Activated CD8-positive, alpha-beta memory T cell treated with anti-CD3 and anti-CD28 coated beads, Interleukin-2, amount 10 ng/mL, durations not matched to agents 7 days and 5 days (primary cell): ENCODE results near the gene MYZAP. TPM values are rescaled to one million over a fixed set of nuclear protein-coding genes. Genes with fewer than 3 reads are reported as not detected.

ENCODE experiments used
- ATAC-seq: fragments of 150-1000 bp; cut with Tn5 transposase; one replicate; pipeline ENCODE4 v1.10.0; 2021; ENCODE audit warnings: moderate library complexity
- CTCF ChIA-PET: fragments of 350-600 bp; sonication (Branson Sonifier 250); formaldehyde crosslinking; loops from one replicate; lab custom pipeline; 2021; ENCODE audit warnings: antibody characterized with exemption; lab: Charles Lee
- DNase-seq: peaks from one replicate; pipeline ENCODE4 v3.0.0-alpha.2; 2020
- H3K27ac Mint-ChIP-seq: one replicate; pipeline ENCODE4 v1.8.0; 2021; ENCODE audit warnings: mild to moderate bottlenecking, mixed read lengths
- H3K27me3 Mint-ChIP-seq: one replicate; pipeline ENCODE4 v1.8.0; 2021; ENCODE audit warnings: mixed read lengths
- H3K36me3 Mint-ChIP-seq: one replicate; pipeline ENCODE4 v1.8.0; 2021; ENCODE audit warnings: mild to moderate bottlenecking, mixed read lengths
- H3K4me1 Mint-ChIP-seq: one replicate; pipeline ENCODE4 v1.8.0; 2021; ENCODE audit warnings: mixed read lengths
- H3K4me3 Mint-ChIP-seq: one replicate; pipeline ENCODE4 v1.8.0; 2021; ENCODE audit warnings: mild to moderate bottlenecking, moderate library complexity, mixed read lengths
- H3K9me3 Mint-ChIP-seq: one replicate; pipeline ENCODE4 v1.8.0; 2022; ENCODE audit warnings: low read depth, mixed read lengths
- total RNA-seq, 2 experiments: library from RNA; stranded (reverse); gene quantifications; one replicate each; pipeline ENCODE4 v1.2.3, GENCODE V29; 2021

The MYZAP gene
- total RNA-seq, 2 experiments from 2014 or later, result not detected

DNA sequence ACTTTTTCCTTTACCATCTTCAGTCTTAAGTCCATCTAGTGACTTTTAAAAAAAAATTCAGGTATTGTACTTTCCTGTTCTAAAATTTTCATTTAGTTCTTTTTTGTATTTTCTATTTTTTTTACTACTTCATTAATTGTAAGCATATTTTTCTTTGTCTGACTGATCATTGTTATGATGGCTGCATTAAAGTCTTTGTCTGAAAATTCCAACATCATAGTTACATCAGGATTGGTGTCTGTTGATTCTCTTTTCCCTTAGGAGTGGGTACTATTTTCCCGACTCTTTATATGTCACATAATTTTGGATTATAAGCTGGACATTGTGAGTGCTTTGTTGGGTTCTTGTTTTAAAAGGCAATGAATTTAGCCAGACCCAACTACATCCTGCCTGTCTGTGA lies 79.9 kb downstream of the MYZAP start:
- no peak for DNase-seq
- no peak overlapping the region for H3K27ac Mint-ChIP-seq
- no peak for ATAC-seq
- H3K36me3 Mint-ChIP-seq, result no peaks in the 10 kb centered on the region
- H3K4me1 Mint-ChIP-seq, result no peaks in the 10 kb centered on the region
- peaks cover 58% of the 10 kb centered on the region for H3K27me3 Mint-ChIP-seq
- no peak overlapping the region for H3K4me3 Mint-ChIP-seq
- CTCF ChIA-PET, result no interaction called here
- no peaks in the 10 kb centered on the region for H3K9me3 Mint-ChIP-seq

GRCh38 chr15:57675481-57676181 lies 83.9 kb downstream of the MYZAP start:
- peaks cover 6% of the 10 kb centered on the region for H3K4me1 Mint-ChIP-seq
- peaks cover 27% of the 10 kb centered on the region for H3K27me3 Mint-ChIP-seq
- H3K4me3 Mint-ChIP-seq, result no peak overlapping the region
- no peaks in the 10 kb centered on the region for H3K9me3 Mint-ChIP-seq
- H3K36me3 Mint-ChIP-seq, result no peaks in the 10 kb centered on the region
- no peak overlapping the region for H3K27ac Mint-ChIP-seq
- no peak for ATAC-seq
- no peak for DNase-seq
- CTCF ChIA-PET, result no interaction called here

- H3K4me3 Mint-ChIP-seq, result no peak overlapping the region
- DNase-seq (no peak), ATAC-seq (no peak)
- H3K36me3 Mint-ChIP-seq, result no peaks in the 10 kb centered on the region
- no peak overlapping the region for H3K27ac Mint-ChIP-seq
- CTCF ChIA-PET, result no interaction called here
- peaks cover 8% of the 10 kb centered on the region for H3K4me1 Mint-ChIP-seq
- H3K9me3 Mint-ChIP-seq, result no peaks in the 10 kb centered on the region
- H3K27me3 Mint-ChIP-seq, result peaks cover 21% of the 10 kb centered on the region
Measured at GRCh38 chr15:57676585-57676984, 84.9 kb downstream of the MYZAP start.

GRCh38 chr15:57677204-57677603 lies 85.5 kb downstream of the MYZAP start:
- ATAC-seq (no peak), DNase-seq (no peak)
- H3K4me1 Mint-ChIP-seq, result peaks cover 8% of the 10 kb centered on the region
- CTCF ChIA-PET, result interaction anchor here (1.3 kb wide), 1 partner anchor 14 kb away, joined by 4 read pairs; no protein-coding TSS in a partner anchor
- H3K9me3 Mint-ChIP-seq, result no peaks in the 10 kb centered on the region
- peaks cover 15% of the 10 kb centered on the region for H3K27me3 Mint-ChIP-seq
- no peaks in the 10 kb centered on the region for H3K36me3 Mint-ChIP-seq
- no peak overlapping the region for H3K4me3 Mint-ChIP-seq
- no peak overlapping the region for H3K27ac Mint-ChIP-seq

DNA sequence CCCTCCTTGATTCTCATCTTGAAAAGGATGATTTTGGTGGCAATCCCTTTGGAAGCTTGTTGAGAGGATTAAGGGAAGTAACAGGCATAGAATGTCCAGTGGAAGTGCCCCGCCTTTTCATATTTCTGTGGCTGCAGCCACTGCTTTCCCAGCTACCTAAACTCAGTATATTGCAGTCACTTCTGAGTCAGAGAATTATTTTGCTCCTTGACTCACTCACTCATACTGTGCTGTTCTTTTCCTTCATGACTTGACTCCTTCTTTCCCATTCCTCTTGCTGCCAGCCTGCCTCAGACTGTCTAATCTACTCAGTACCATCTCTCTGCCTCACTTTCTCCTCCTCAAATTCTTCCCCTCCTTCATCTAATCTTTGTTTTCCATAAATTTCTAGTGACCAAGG lies 88.3 kb downstream of the MYZAP start:
- CTCF ChIA-PET, result interaction anchor here (1.4 to 1.8 kb wide), 2 partner anchors 17 to 120 kb away, joined by 3 to 4 read pairs; no protein-coding TSS in a partner anchor
- DNase-seq (no peak), ATAC-seq (no peak)
- H3K27ac Mint-ChIP-seq, result no peak overlapping the region
- no peaks in the 10 kb centered on the region for H3K9me3 Mint-ChIP-seq
- H3K27me3 Mint-ChIP-seq, result peaks cover 6% of the 10 kb centered on the region
- H3K4me1 Mint-ChIP-seq, result peaks cover 8% of the 10 kb centered on the region
- H3K4me3 Mint-ChIP-seq, result no peak overlapping the region
- H3K36me3 Mint-ChIP-seq, result no peaks in the 10 kb centered on the region

DNA sequence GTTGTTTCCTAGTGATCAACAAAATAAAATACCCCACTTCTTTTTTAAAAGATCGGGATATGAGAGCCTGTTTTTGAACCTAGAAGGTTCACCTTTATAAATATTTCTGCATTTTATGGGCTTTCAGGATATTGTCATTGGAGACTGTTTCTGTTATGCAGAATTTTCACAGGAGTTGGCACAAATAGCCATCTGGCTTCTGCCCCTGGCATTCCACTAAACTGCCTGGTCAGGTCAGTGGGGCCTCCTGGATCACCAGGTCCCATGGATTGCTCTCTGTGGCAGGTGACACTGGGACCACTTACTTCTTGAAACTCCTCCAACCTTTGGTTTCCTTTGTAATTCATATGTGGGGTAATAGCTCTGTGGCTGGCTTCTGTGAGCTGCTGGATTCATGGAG lies 89.3 kb downstream of the MYZAP start:
- Mint-ChIP-seq H3K27me3 (peaks cover 3% of the 10 kb centered on the region), H3K36me3 (no peaks in the 10 kb centered on the region), H3K4me1 (peaks cover 8% of the 10 kb centered on the region), H3K9me3 (no peaks in the 10 kb centered on the region), H3K27ac (no peak overlapping the region), H3K4me3 (no peak overlapping the region)
- DNase-seq (no peak), ATAC-seq (no peak)
- CTCF ChIA-PET, result interaction anchor here (1.2 to 1.8 kb wide), 3 partner anchors 13 to 121 kb away, joined by 3 to 4 read pairs (median 3); no protein-coding TSS in a partner anchor

GRCh38 chr15:57683481-57683880 lies 91.8 kb downstream of the MYZAP start:
- no peaks in the 10 kb centered on the region for H3K27me3 Mint-ChIP-seq
- peaks cover 8% of the 10 kb centered on the region for H3K4me1 Mint-ChIP-seq
- no peak overlapping the region for H3K27ac Mint-ChIP-seq
- ATAC-seq, result no peak
- DNase-seq, result no peak
- no peaks in the 10 kb centered on the region for H3K36me3 Mint-ChIP-seq
- no peaks in the 10 kb centered on the region for H3K9me3 Mint-ChIP-seq
- CTCF ChIA-PET, result no interaction called here
- H3K4me3 Mint-ChIP-seq, result no peak overlapping the region

DNA sequence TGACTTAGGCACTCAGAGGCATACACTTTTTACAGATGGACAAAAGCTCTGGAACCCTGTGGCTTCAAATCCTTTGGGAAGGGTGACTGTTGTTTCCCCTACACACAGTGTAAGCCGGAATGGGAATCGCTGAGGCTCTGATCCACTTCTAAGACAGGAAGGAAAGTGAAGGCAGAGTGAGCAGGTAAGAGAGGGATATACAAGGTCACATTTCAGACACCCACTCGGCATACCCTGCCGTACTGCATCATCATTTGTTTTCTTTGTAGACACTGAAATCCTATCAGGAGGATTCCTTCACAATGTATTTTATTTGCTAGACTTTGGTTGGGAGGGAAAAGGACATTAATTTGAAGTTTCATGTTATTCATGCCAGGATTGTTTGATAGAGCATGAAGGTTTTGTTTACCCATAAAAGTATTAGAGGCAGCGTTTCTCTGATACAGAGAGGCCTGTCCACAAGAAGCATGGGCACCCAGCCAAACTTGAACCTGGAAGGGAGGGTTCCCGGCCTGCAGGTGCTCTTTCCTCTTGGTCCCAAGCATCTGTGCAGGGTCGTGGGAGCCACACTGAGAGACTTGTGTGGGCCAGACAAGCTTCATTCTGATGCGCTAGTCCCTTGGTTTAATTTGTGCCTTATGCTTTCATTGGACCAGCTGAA lies 92.9 kb downstream of the MYZAP start:
- Mint-ChIP-seq H3K9me3 (no peaks in the 10 kb centered on the region), H3K4me3 (no peak overlapping the region), H3K27ac (no peak overlapping the region), H3K36me3 (no peaks in the 10 kb centered on the region), H3K4me1 (peaks cover 8% of the 10 kb centered on the region), H3K27me3 (no peaks in the 10 kb centered on the region)
- ATAC-seq (no peak), DNase-seq (no peak)
- CTCF ChIA-PET, result no interaction called here

DNA sequence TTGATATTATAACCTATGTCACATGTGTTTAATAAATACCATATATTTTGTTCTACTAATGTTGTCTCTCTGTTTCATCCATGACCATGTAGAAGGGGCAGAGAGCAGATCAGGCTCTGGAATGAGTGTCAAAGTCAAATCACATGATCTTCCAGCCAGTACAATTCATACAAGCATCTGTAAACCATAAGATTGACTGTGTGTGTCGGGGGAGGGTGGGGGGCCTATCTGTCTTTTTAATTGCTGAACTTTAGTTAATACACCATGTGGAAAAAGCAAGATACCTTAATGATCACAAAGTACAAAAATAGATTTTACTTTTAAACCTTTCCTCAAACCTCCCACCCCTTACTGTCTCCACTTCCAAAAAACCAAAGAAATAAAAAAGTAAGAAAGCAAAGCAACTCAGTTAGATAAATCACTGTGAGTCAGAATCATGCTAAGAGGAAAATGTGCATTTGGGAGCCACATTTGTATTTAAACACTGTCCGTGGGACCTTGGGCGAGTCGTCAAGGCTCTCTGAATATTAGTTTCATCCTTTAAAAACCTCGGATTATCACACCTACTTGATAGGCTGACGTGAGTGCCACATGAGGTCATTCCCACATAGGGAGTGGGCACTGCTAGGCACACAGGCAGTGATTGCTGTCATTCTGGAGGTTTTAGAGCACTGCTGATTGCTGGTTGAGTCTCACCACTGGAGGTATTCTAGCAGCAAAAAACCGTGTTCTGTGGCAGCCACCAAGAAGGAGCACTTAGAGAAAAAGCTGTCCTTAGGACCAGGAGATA lies 93.8 kb downstream of the MYZAP start:
- ATAC-seq, result no peak
- peaks cover 3% of the 10 kb centered on the region for H3K4me1 Mint-ChIP-seq
- CTCF ChIA-PET, result no interaction called here
- H3K27ac Mint-ChIP-seq, result no peak overlapping the region
- no peak for DNase-seq
- H3K4me3 Mint-ChIP-seq, result no peak overlapping the region
- H3K9me3 Mint-ChIP-seq, result no peaks in the 10 kb centered on the region
- H3K36me3 Mint-ChIP-seq, result no peaks in the 10 kb centered on the region
- H3K27me3 Mint-ChIP-seq, result no peaks in the 10 kb centered on the region

DNA sequence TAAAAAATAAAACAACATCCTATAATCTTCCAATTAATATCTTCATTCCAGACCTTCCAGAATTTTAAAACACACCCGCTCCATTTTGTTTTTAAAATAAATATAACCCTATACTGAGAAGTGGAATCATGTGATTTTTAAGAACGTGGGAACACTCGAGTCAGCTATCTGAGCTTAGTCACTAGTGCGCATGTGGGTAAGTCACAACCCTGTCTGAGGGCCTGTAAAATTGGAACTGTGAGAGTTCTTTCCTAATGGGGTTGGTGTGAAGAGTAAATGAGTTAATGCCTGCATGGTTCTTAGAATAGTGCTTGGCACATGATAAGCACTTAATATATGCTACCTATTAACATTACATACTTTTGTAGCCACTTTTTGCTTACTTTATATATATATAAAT lies 95.0 kb downstream of the MYZAP start:
- CTCF ChIA-PET, result no interaction called here
- DNase-seq (no peak), ATAC-seq (no peak)
- Mint-ChIP-seq H3K4me1 (no peaks in the 10 kb centered on the region), H3K4me3 (no peak overlapping the region), H3K9me3 (no peaks in the 10 kb centered on the region), H3K27me3 (no peaks in the 10 kb centered on the region), H3K27ac (no peak overlapping the region), H3K36me3 (no peaks in the 10 kb centered on the region)

GRCh38 chr15:57690341-57690966 lies 98.8 kb downstream of the MYZAP start:
- ATAC-seq (no peak), DNase-seq (no peak)
- Mint-ChIP-seq H3K4me3 (no peak overlapping the region), H3K4me1 (peaks cover 4% of the 10 kb centered on the region), H3K27ac (no peak overlapping the region), H3K9me3 (no peaks in the 10 kb centered on the region), H3K36me3 (no peaks in the 10 kb centered on the region), H3K27me3 (peaks cover 2% of the 10 kb centered on the region)
- CTCF ChIA-PET, result no interaction called here

GRCh38 chr15:57691082-57691481 lies 99.4 kb downstream of the MYZAP start:
- Mint-ChIP-seq H3K9me3 (no peaks in the 10 kb centered on the region), H3K36me3 (no peaks in the 10 kb centered on the region), H3K4me1 (peaks cover 4% of the 10 kb centered on the region), H3K4me3 (no peak overlapping the region), H3K27ac (no peak overlapping the region), H3K27me3 (peaks cover 6% of the 10 kb centered on the region)
- ATAC-seq, result no peak
- CTCF ChIA-PET, result no interaction called here
- no peak for DNase-seq

DNA sequence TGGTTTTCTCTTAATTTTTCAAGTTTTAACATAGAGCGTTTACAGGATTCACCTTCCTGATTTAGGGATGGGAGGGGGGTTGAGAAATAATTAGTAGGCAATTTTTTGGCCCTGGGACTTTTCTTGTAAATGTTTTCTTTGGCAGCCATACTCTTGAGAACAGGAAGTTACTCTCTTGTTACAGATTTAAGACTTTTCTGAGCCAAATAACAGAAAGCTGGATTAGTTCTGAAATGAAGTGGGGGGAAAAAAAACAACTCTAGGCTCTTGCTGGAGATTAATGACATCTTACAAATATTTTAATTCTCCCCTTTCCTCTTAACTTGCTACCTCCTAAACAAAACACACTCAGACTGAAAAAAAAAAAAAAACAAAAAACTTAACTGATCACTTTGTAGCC lies 101.0 kb downstream of the MYZAP start:
- CTCF ChIA-PET, result no interaction called here
- ATAC-seq (no peak), DNase-seq (no peak)
- Mint-ChIP-seq H3K27me3 (peaks cover 22% of the 10 kb centered on the region), H3K27ac (no peak overlapping the region), H3K4me3 (no peak overlapping the region), H3K36me3 (no peaks in the 10 kb centered on the region), H3K4me1 (peaks cover 4% of the 10 kb centered on the region), H3K9me3 (no peaks in the 10 kb centered on the region)
